Left ventricle myocardium inferior (tissue), 1 donor: ENCODE measurements around the gene FUBP1. TPM values are rescaled to one million over a fixed set of nuclear protein-coding genes. Genes with fewer than 3 reads are reported as not detected.
"Not testable (repeated sequence)": the region's sequence is repeated elsewhere in the genome, so short reads cannot be mapped to it uniquely, and the experiment has no call there.

Experiments
- DNase-seq: peaks from one replicate; pipeline ENCODE4 v3.0.0-alpha.2; 2020
- H3K27ac ChIP-seq: fragments of 200-600 bp; replicated peaks from 2 replicates; pipeline ENCODE4 v1.8.0; 2021
- H3K27me3 ChIP-seq: fragments of 200-600 bp; 2 replicates; pipeline ENCODE4 v1.8.0; 2021; ENCODE audit warnings: low read depth
- H3K36me3 ChIP-seq: fragments of 200-600 bp; 2 replicates; pipeline ENCODE4 v1.8.0; 2021
- H3K4me1 ChIP-seq: fragments of 200-600 bp; 2 replicates; pipeline ENCODE4 v1.8.0; 2021
- H3K4me3 ChIP-seq: fragments of 200-600 bp; 2 replicates; pipeline ENCODE4 v1.8.0; 2021; ENCODE audit warnings: mild to moderate bottlenecking, moderate library complexity
- H3K9me3 ChIP-seq: fragments of 200-600 bp; replicated peaks from 2 replicates; pipeline ENCODE4 v1.8.0; 2021
- CTCF ChIP-seq: fragments of 200-600 bp; IDR thresholded peaks from 2 replicates; pipeline ENCODE4 v1.8.0; 2021; ENCODE audit warnings: antibody characterized with exemption, mild to moderate bottlenecking, borderline replicate concordance
- intact Hi-C: fragments of 100-400 bp; cut with micrococcal nuclease; formaldehyde crosslinking; loops from one replicate; pipeline ENCODE4 v1.11.0; 2022
- total RNA-seq: library from RNA; stranded (reverse); fragmentation: NEBNext Ultra II Directional; extraction: Animal tissue kit (Norgen Biotek cat#: 25700); gene quantifications from one replicate; pipeline ENCODE4 v1.2.1, GENCODE V29; 2021
- donor health status: DM: no; HTN: yes; CAD: no; lungs with severe emphysema.

Gene FUBP1
- total RNA-seq, 1 donor from 2014 or later = 55.7 TPM

- peaks cover 13% of the 10 kb centered on the region for H3K36me3 ChIP-seq
- intact Hi-C loops = no loop called here
- peaks cover 49% of the 10 kb centered on the region for H3K4me1 ChIP-seq
- no peak for DNase-seq
- no peak overlapping the region for H3K4me3 ChIP-seq
- no peaks in the 10 kb centered on the region for H3K27me3 ChIP-seq
- no peak overlapping the region for H3K27ac ChIP-seq
- no peak for TF ChIP-seq CTCF
- no peaks in the 10 kb centered on the region for H3K9me3 ChIP-seq
Observed at GRCh38 chr1:77987919-77988318, 9.0 kb upstream of the FUBP1 start.

- TF ChIP-seq CTCF = no peak
- intact Hi-C loops = no loop called here
Observed at GRCh38 chr1:77986810-77987209, 7.9 kb upstream of the FUBP1 start.

GRCh38 chr1:77984629-77985028 is 5.8 kb upstream of the FUBP1 start:
- no peak for TF ChIP-seq CTCF
- no peak for DNase-seq
- Histone ChIP-seq H3K4me3 (no peak overlapping the region), H3K27ac (peak overlapping the region; percentile 56), H3K27me3 (no peaks in the 10 kb centered on the region), H3K9me3 (no peaks in the 10 kb centered on the region), H3K4me1 (peaks cover 70% of the 10 kb centered on the region), H3K36me3 (peaks cover 7% of the 10 kb centered on the region)
- intact Hi-C loops = no loop called here

More at GRCh38 chr1:77986810-77987209, 7.9 kb upstream of the FUBP1 start:
- no peaks in the 10 kb centered on the region for H3K9me3 ChIP-seq
- H3K4me3 ChIP-seq = no peak overlapping the region
- H3K27ac ChIP-seq = no peak overlapping the region
- peaks cover 12% of the 10 kb centered on the region for H3K36me3 ChIP-seq
- no peaks in the 10 kb centered on the region for H3K27me3 ChIP-seq
- no peak for DNase-seq
- peaks cover 52% of the 10 kb centered on the region for H3K4me1 ChIP-seq

GRCh38 chr1:77983997-77984355 is 5.1 kb upstream of the FUBP1 start:
- Histone ChIP-seq H3K36me3 (peaks cover 7% of the 10 kb centered on the region), H3K27ac (peak overlapping the region; percentile 56), H3K9me3 (no peaks in the 10 kb centered on the region), H3K4me1 (peaks cover 67% of the 10 kb centered on the region), H3K27me3 (no peaks in the 10 kb centered on the region), H3K4me3 (no peak overlapping the region)
- intact Hi-C loops = no loop called here
- no peak for DNase-seq
- TF ChIP-seq CTCF = no peak

- H3K27ac ChIP-seq = peak overlapping the region; percentile 56
- intact Hi-C loops = not testable (repeated sequence)
Observed at GRCh38 chr1:77983352-77983996, 4.6 kb upstream of the FUBP1 start.

GRCh38 chr1:77978293-77978968 is 441 bp downstream of the FUBP1 start:
- Histone ChIP-seq H3K9me3 (no peaks in the 10 kb centered on the region), H3K27ac (peak overlapping the region; percentile 99), H3K36me3 (peaks cover 17% of the 10 kb centered on the region), H3K27me3 (no peaks in the 10 kb centered on the region), H3K4me3 (peak overlapping the region; percentile 75), H3K4me1 (peaks cover 70% of the 10 kb centered on the region)
- TF ChIP-seq CTCF = no peak
- no peak for DNase-seq
- intact Hi-C loops = loop anchor here (2.0 to 5.0 kb wide), 2 partner anchors 26 to 134 kb away; partner anchors contain the start of gene DNAJB4

More at GRCh38 chr1:77983352-77983996, 4.6 kb upstream of the FUBP1 start:
- not testable (repeated sequence) for H3K27me3 ChIP-seq, DNase-seq, H3K4me3 ChIP-seq, H3K36me3 ChIP-seq, H3K9me3 ChIP-seq
- peaks cover 66% of the 10 kb centered on the region for H3K4me1 ChIP-seq
